Osteoblast (primary cell): Measurements from ENCODE around the gene CLNS1A. TPM values are rescaled to one million over a fixed set of nuclear protein-coding genes. Genes with fewer than 3 reads are reported as not detected.

ENCODE experiments used
- DNase-seq: peaks from one replicate; pipeline ENCODE4 v3.0.0; 2011; ENCODE audit warnings: low spot score, mixed read lengths; ENCODE audit not compliant: insufficient read length; ENCODE audit errors: missing footprints
- H2AFZ ChIP-seq: 2 replicates; pipeline ENCODE4 v1.6.0; 2011; ENCODE audit warnings: mild to moderate bottlenecking, low read length
- H3K27ac ChIP-seq: 2 replicates; pipeline ENCODE4 v1.5.1; 2011; ENCODE audit warnings: mild to moderate bottlenecking, low read depth, low read length, moderate library complexity
- H3K27me3 ChIP-seq: 2 replicates; pipeline ENCODE4 v1.6.0; 2012; ENCODE audit warnings: mild to moderate bottlenecking, control low read depth, inconsistent platforms, low read length, moderate library complexity; ENCODE audit not compliant: insufficient read depth
- H3K36me3 ChIP-seq: 2 replicates; pipeline ENCODE4 v1.5.1; 2011; ENCODE audit warnings: mild to moderate bottlenecking, low read length, control low read depth, moderate library complexity; ENCODE audit not compliant: insufficient read depth
- H3K4me1 ChIP-seq: 2 replicates; pipeline ENCODE4 v1.5.1; 2011; ENCODE audit warnings: mild to moderate bottlenecking, low read length, control low read depth, moderate library complexity; ENCODE audit not compliant: insufficient read depth
- H3K4me2 ChIP-seq: 2 replicates; pipeline ENCODE4 v1.6.0; 2011; ENCODE audit warnings: mild to moderate bottlenecking, low read length; ENCODE audit not compliant: insufficient read depth
- H3K4me3 ChIP-seq: fragments of 200-600 bp; sonication (generic); 3 replicates; pipeline ENCODE4 v1.5.1; 2012; ENCODE audit warnings: mild to moderate bottlenecking, low read length, inconsistent platforms; ENCODE audit not compliant: insufficient read depth
- H3K79me2 ChIP-seq: 2 replicates; pipeline ENCODE4 v1.6.0; 2012; ENCODE audit warnings: mild to moderate bottlenecking, low read length, control low read depth, inconsistent platforms; ENCODE audit not compliant: insufficient read depth
- H3K9me3 ChIP-seq: 2 replicates; pipeline ENCODE4 v1.5.1; 2011; ENCODE audit warnings: low read depth, low read length, control low read depth
- H4K20me1 ChIP-seq: 2 replicates; pipeline ENCODE4 v1.6.0; 2012; ENCODE audit warnings: mild to moderate bottlenecking, low read length, control low read depth; ENCODE audit not compliant: insufficient read depth
- small RNA-seq: library from RNA; depleted of rRNA; stranded (forward); fragments of <200 nt; gene quantifications from one replicate; pipeline ENCODE3, GENCODE V24; 2012
- total RNA-seq: library from RNA; depleted of rRNA; stranded (reverse); fragments of >200 nt; gene quantifications from 2 replicates; pipeline ENCODE4 v1.2.3, GENCODE V29; 2012
- TF ChIP-seq, protein P1 (sequence below): IDR thresholded peaks from 2 replicates; pipeline ENCODE4 v1.5.1; 2011; ENCODE audit warnings: mild to moderate bottlenecking, low read depth, low read length, moderate library complexity; ENCODE audit errors: extremely low read depth

Gene CLNS1A
- total RNA-seq, 1 donor, result 85.8 TPM

DNA sequence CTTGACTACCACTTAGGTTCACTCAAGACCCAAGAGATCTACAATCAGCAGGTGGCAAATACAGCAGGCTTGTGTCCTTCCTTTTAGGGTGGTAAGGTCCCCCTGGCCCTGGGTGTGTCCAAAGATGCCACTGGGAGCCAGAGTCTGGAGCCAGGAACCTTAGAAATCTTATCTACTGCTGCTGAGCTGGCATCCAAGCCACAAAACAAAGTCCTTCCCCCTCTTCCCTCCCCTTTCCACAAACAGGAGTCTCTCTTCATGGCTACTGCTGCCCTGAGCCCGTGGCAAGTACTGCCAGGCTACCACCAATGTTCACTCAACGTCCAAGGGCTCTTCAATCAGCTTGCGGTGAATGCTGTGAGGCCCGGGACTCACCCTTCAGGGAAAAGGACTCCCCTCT lies 69.3 kb downstream of the CLNS1A start:
- H3K4me1 ChIP-seq, result no peaks in the 10 kb centered on the region
- no peak overlapping the region for H3K4me3 ChIP-seq
- H2AFZ ChIP-seq, result no peak overlapping the region
- no peak for DNase-seq
- H3K36me3 ChIP-seq, result no peaks in the 10 kb centered on the region
- TF ChIP-seq, protein P1, sequence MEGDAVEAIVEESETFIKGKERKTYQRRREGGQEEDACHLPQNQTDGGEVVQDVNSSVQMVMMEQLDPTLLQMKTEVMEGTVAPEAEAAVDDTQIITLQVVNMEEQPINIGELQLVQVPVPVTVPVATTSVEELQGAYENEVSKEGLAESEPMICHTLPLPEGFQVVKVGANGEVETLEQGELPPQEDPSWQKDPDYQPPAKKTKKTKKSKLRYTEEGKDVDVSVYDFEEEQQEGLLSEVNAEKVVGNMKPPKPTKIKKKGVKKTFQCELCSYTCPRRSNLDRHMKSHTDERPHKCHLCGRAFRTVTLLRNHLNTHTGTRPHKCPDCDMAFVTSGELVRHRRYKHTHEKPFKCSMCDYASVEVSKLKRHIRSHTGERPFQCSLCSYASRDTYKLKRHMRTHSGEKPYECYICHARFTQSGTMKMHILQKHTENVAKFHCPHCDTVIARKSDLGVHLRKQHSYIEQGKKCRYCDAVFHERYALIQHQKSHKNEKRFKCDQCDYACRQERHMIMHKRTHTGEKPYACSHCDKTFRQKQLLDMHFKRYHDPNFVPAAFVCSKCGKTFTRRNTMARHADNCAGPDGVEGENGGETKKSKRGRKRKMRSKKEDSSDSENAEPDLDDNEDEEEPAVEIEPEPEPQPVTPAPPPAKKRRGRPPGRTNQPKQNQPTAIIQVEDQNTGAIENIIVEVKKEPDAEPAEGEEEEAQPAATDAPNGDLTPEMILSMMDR, result no peak
- H3K27me3 ChIP-seq, result no peaks in the 10 kb centered on the region
- H4K20me1 ChIP-seq, result no peaks in the 10 kb centered on the region
- H3K9me3 ChIP-seq, result no peaks in the 10 kb centered on the region
- H3K4me2 ChIP-seq, result no peak overlapping the region
- H3K79me2 ChIP-seq, result no peaks in the 10 kb centered on the region
- H3K27ac ChIP-seq, result no peak overlapping the region

Small RNA genes lying within 50 kb of the gene (small RNA-seq; reads per million reads assigned to genes)
- gene RNU7-59P, result not detected

Other genes starting within 250 kb of the CLNS1A start
- gene PAK1, start 163.7 kb downstream of the CLNS1A start, total RNA-seq, result 34.4 and 44.2 TPM in 2 replicates
- 2.9 and 4.4 TPM in 2 replicates for gene AQP11, start 47.8 kb downstream of the CLNS1A start, total RNA-seq
- 36.9 and 41.8 TPM in 2 replicates for gene RSF1, start 182.9 kb upstream of the CLNS1A start, total RNA-seq
- gene AAMDC, start 183.3 kb upstream of the CLNS1A start, total RNA-seq, result 14.8 and 15.6 TPM in 2 replicates